HEK293 (cell line): ENCODE data around the gene PIP5K1B.

Source experiments
- CTCF ChIA-PET: fragments of 350-600 bp; formaldehyde crosslinking; extraction: SDS; loops from one replicate; lab custom pipeline; 2021; ENCODE audit warnings: antibody characterized with exemption; lab: Yijun Ruan, JAX
- POLR2A ChIA-PET: fragments of 300-600 bp; formaldehyde crosslinking; extraction: SDS; loops from one replicate; lab custom pipeline; 2020; ENCODE audit warnings: antibody characterized with exemption, inconsistent platforms; lab: Yijun Ruan, JAX
- H3K27ac ChIP-seq: fragments of 200-500 bp; sonication (Bioruptor generic); 2 replicates; pipeline ENCODE4 v1.5.1; 2014; ENCODE audit warnings: low read depth, low read length, control low read depth, inconsistent platforms; ENCODE audit errors: extremely low read depth
- H3K36me3 ChIP-seq, 2 experiments: fragments of 200-500 bp in 1 of 2; sonication (Bioruptor generic) in 1 of 2; 1 replicate in 1 of 2; 2 replicates in 1 of 2; pipeline ENCODE4 v1.5.1; 2014 to 2017; ENCODE audit warnings: inconsistent platforms in 2 of 2, low read length in 2 of 2; ENCODE audit not compliant: control insufficient read depth in 2 of 2, insufficient read depth in 1 of 2
- H3K4me1 ChIP-seq: fragments of 200-500 bp; sonication (Bioruptor generic); 2 replicates; pipeline ENCODE4 v1.5.1; 2014; ENCODE audit warnings: mild to moderate bottlenecking, low read length, inconsistent platforms; ENCODE audit not compliant: control insufficient read depth, insufficient read depth
- H3K4me3 ChIP-seq: 2 replicates; pipeline ENCODE4 v1.5.1; 2011; ENCODE audit warnings: low read depth, mild to moderate bottlenecking, control low read depth, low read length, moderate library complexity
- H3K9me3 ChIP-seq: fragments of 200-500 bp; sonication (Bioruptor generic); 2 replicates; pipeline ENCODE4 v1.5.1; 2014; ENCODE audit warnings: low read depth, low read length, inconsistent platforms; ENCODE audit not compliant: control insufficient read depth, insufficient read depth
- ATF2 ChIP-seq: fragments of 450-650 bp; formaldehyde crosslinking; IDR thresholded peaks from 2 replicates; pipeline ENCODE4 v1.5.1; 2016; ENCODE audit warnings: missing biosample characterization, missing genetic modification characterization, low read depth
- INSM2 ChIP-seq: fragments of 450-650 bp; formaldehyde crosslinking; IDR thresholded peaks from 2 replicates; pipeline ENCODE4 v1.5.1; 2016; ENCODE audit warnings: missing biosample characterization, missing genetic modification characterization
- KLF17 ChIP-seq: fragments of 450-650 bp; formaldehyde crosslinking; IDR thresholded peaks from 2 replicates; pipeline ENCODE4 v1.5.1; 2016; ENCODE audit warnings: missing biosample characterization, missing genetic modification characterization
- PATZ1 ChIP-seq: fragments of 450-650 bp; formaldehyde crosslinking; IDR thresholded peaks from 2 replicates; pipeline ENCODE4 v1.5.1; 2016; ENCODE audit warnings: missing biosample characterization, missing genetic modification characterization
- ZFP41 ChIP-seq: fragments of 450-650 bp; formaldehyde crosslinking; IDR thresholded peaks from 2 replicates; pipeline ENCODE4 v1.5.1; 2016; ENCODE audit warnings: missing biosample characterization, missing genetic modification characterization, borderline replicate concordance
- ZNF132 ChIP-seq: fragments of 450-650 bp; formaldehyde crosslinking; IDR thresholded peaks from 2 replicates; pipeline ENCODE4 v1.5.1; 2017; ENCODE audit warnings: missing biosample characterization, missing genetic modification characterization, borderline replicate concordance
- ZNF2 ChIP-seq: fragments of 450-650 bp; formaldehyde crosslinking; IDR thresholded peaks from 2 replicates; pipeline ENCODE4 v1.5.1; 2016; ENCODE audit warnings: missing biosample characterization, missing genetic modification characterization
- ZNF223 ChIP-seq: fragments of 450-650 bp; formaldehyde crosslinking; IDR thresholded peaks from 2 replicates; pipeline ENCODE4 v1.5.1; 2016; ENCODE audit warnings: missing biosample characterization, missing genetic modification characterization
- ZNF248 ChIP-seq: fragments of 450-650 bp; formaldehyde crosslinking; IDR thresholded peaks from 2 replicates; pipeline ENCODE4 v1.5.1; 2017; ENCODE audit warnings: missing biosample characterization, missing genetic modification characterization
- ZNF266 ChIP-seq: fragments of 450-650 bp; formaldehyde crosslinking; IDR thresholded peaks from 2 replicates; pipeline ENCODE4 v1.5.1; 2016; ENCODE audit warnings: missing biosample characterization, missing genetic modification characterization, low read depth
- ZNF416 ChIP-seq: fragments of 450-650 bp; formaldehyde crosslinking; IDR thresholded peaks from 2 replicates; pipeline ENCODE4 v1.5.1; 2016; ENCODE audit warnings: missing biosample characterization, missing genetic modification characterization
- ZNF449 ChIP-seq: fragments of 450-650 bp; formaldehyde crosslinking; IDR thresholded peaks from 2 replicates; pipeline ENCODE4 v1.5.1; 2017; ENCODE audit warnings: missing biosample characterization, mild to moderate bottlenecking, missing genetic modification characterization, moderate library complexity
- ZNF548 ChIP-seq: fragments of 450-650 bp; formaldehyde crosslinking; IDR thresholded peaks from 2 replicates; pipeline ENCODE4 v1.5.1; 2016; ENCODE audit warnings: missing biosample characterization, missing genetic modification characterization
- ZNF549 ChIP-seq: fragments of 450-650 bp; IDR thresholded peaks from 2 replicates; pipeline ENCODE4 v1.5.1; 2018; ENCODE audit warnings: missing biosample characterization, missing genetic modification characterization, mild to moderate bottlenecking, inconsistent platforms, moderate library complexity
- ZNF596 ChIP-seq: fragments of 450-650 bp; IDR thresholded peaks from 2 replicates; pipeline ENCODE4 v1.5.0; 2018; ENCODE audit warnings: missing biosample characterization, mild to moderate bottlenecking, missing genetic modification characterization, moderate library complexity
- ZNF624 ChIP-seq: fragments of 450-650 bp; formaldehyde crosslinking; IDR thresholded peaks from 2 replicates; pipeline ENCODE4 v1.5.1; 2017; ENCODE audit warnings: missing biosample characterization, missing genetic modification characterization
- ZNF660 ChIP-seq: fragments of 450-650 bp; IDR thresholded peaks from 2 replicates; pipeline ENCODE4 v1.5.1; 2018; ENCODE audit warnings: missing biosample characterization, mild to moderate bottlenecking, missing genetic modification characterization
- ZNF664 ChIP-seq: fragments of 450-650 bp; formaldehyde crosslinking; IDR thresholded peaks from 2 replicates; pipeline ENCODE4 v1.5.1; 2016; ENCODE audit warnings: missing biosample characterization, missing genetic modification characterization
- ZNF704 ChIP-seq: fragments of 450-650 bp; formaldehyde crosslinking; IDR thresholded peaks from 2 replicates; pipeline ENCODE4 v1.5.1; 2016; ENCODE audit warnings: missing biosample characterization, missing genetic modification characterization
- ZSCAN16 ChIP-seq: fragments of 450-650 bp; formaldehyde crosslinking; IDR thresholded peaks from 2 replicates; pipeline ENCODE4 v1.5.1; 2016; ENCODE audit warnings: missing biosample characterization, missing genetic modification characterization

PIP5K1B gene

GRCh38 chr9:68967800-68968199 lies 262.8 kb downstream of the PIP5K1B start:
- ChIA-PET POLR2A (interaction anchor here (0.7 kb wide), 1 partner anchor 584 kb away, joined by 5 read pairs; no protein-coding TSS in a partner anchor), CTCF (interaction anchor here (0.9 to 1.1 kb wide), 2 partner anchors 19 to 32 kb away, joined by 3 to 5 read pairs; no protein-coding TSS in a partner anchor)
- H3K4me1 ChIP-seq, result peaks cover 4% of the 10 kb centered on the region; the same call in 1 of the 2 replicates
- no peaks in the 10 kb centered on the region for H3K9me3 ChIP-seq
- H3K4me3 ChIP-seq, result no peak overlapping the region
- no peak overlapping the region for H3K27ac ChIP-seq
- TF ChIP-seq ZNF549 (tag by site-specific recombination) (no peak), KLF17 (tag by site-specific recombination) (no peak), PATZ1 (tag by site-specific recombination) (no peak), ZNF2 (tag by site-specific recombination) (no peak)
- H3K36me3 ChIP-seq, result no peaks in the 10 kb centered on the region

GRCh38 chr9:68969538-68969937 lies 264.5 kb downstream of the PIP5K1B start:
- TF ChIP-seq ZNF416 (tag by site-specific recombination), result no peak
- TF ChIP-seq ZNF596 (tag by site-specific recombination), result no peak
- no peak for TF ChIP-seq ATF2 (tag by site-specific recombination)
- no peak for TF ChIP-seq INSM2 (tag by site-specific recombination)
- no peak for TF ChIP-seq ZFP41 (tag by site-specific recombination)
- no peak for TF ChIP-seq ZNF132 (tag by site-specific recombination)
- TF ChIP-seq ZNF664 (tag by site-specific recombination), result no peak
- TF ChIP-seq ZNF548, result no peak
- TF ChIP-seq ZNF624 (tag by site-specific recombination), result no peak
- no peak for TF ChIP-seq ZNF660 (tag by site-specific recombination)
- no peak for TF ChIP-seq ZNF223 (tag by site-specific recombination)
- no peak for TF ChIP-seq ZNF266 (tag by site-specific recombination)
- no peak for TF ChIP-seq ZNF449 (tag by site-specific recombination)
- TF ChIP-seq ZNF704 (tag by site-specific recombination), result no peak
- TF ChIP-seq ZSCAN16 (tag by site-specific recombination), result no peak
- TF ChIP-seq ZNF248 (tag by site-specific recombination), result no peak
- Histone ChIP-seq H3K4me1 (peaks cover 4% of the 10 kb centered on the region; the same call in 1 of the 2 replicates), H3K9me3 (no peaks in the 10 kb centered on the region), H3K4me3 (no peak overlapping the region), H3K36me3 (no peaks in the 10 kb centered on the region), H3K27ac (no peak overlapping the region)
- POLR2A ChIA-PET, result no interaction called here
- CTCF ChIA-PET, result interaction anchor here (0.7 kb wide), 1 partner anchor 452 kb away, joined by 3 read pairs; no protein-coding TSS in a partner anchor
